IMR-90 (cell line): ENCODE data around the gene UBE2E2. TPM values are rescaled to one million over a fixed set of nuclear protein-coding genes. Genes with fewer than 3 reads are reported as not detected.

Source experiments
- ATAC-seq: fragments of 200-7000 bp; cut with Tn5 transposase; 2 replicates; pipeline ENCODE4 v1.9.1; 2020; ENCODE audit warnings: low read depth, mild to moderate bottlenecking, moderate library complexity
- BruUV-seq: library from RNA; stranded (reverse); fragments of 400-500 nt; replicated peaks from 2 replicates; lab custom pipeline; 2021; lab: Mats Ljungman, UMichigan
- CTCF ChIA-PET: fragments of 300-600 bp; formaldehyde crosslinking; extraction: SDS; loops from one replicate; lab custom pipeline; 2021; ENCODE audit warnings: antibody characterized with exemption; lab: Yijun Ruan, JAX
- POLR2A ChIA-PET: fragments of 300-600 bp; sonication (Branson Sonifier 250); formaldehyde crosslinking; loops from one replicate; lab custom pipeline; 2022; ENCODE audit warnings: antibody characterized with exemption; ENCODE audit not compliant: unreplicated experiment; lab: Charles Lee
- DNase-seq: peaks from one replicate; pipeline ENCODE4 v3.0.0; 2013
- H2AFZ ChIP-seq: replicated peaks from 2 replicates; pipeline ENCODE3; 2013; ENCODE audit warnings: low read length, mild to moderate bottlenecking; ENCODE audit not compliant: poor library complexity
- H2AK5ac ChIP-seq: 2 replicates; pipeline ENCODE4 v1.6.1; 2013; ENCODE audit warnings: low read depth, low read length, inconsistent platforms
- H2AK9ac ChIP-seq: replicated peaks from 2 replicates; pipeline ENCODE3; 2013; ENCODE audit warnings: mild to moderate bottlenecking, low read depth, low read length, moderate library complexity; ENCODE audit not compliant: poor library complexity
- H2BK120ac ChIP-seq: 2 replicates; pipeline ENCODE4 v1.6.1; 2013; ENCODE audit warnings: low read depth, low read length, inconsistent platforms
- H2BK15ac ChIP-seq: 3 replicates; pipeline ENCODE4 v1.6.1; 2013; ENCODE audit warnings: low read depth, low read length, inconsistent platforms
- H2BK20ac ChIP-seq: 2 replicates; pipeline ENCODE4 v1.6.1; 2013; ENCODE audit warnings: low read depth, mild to moderate bottlenecking, inconsistent platforms, low read length, moderate library complexity
- H2BK5ac ChIP-seq: 2 replicates; pipeline ENCODE4 v1.6.1; 2013; ENCODE audit warnings: mild to moderate bottlenecking, low read depth, low read length, inconsistent platforms; ENCODE audit not compliant: poor library complexity, severe bottlenecking
- H3K14ac ChIP-seq: replicated peaks from 2 replicates; pipeline ENCODE4 v1.6.1; 2013; ENCODE audit warnings: low read depth, low read length, inconsistent platforms
- H3K18ac ChIP-seq: 2 replicates; pipeline ENCODE4 v1.6.1; 2013; ENCODE audit warnings: low read depth, low read length, control low read depth
- H3K23ac ChIP-seq: 2 replicates; pipeline ENCODE4 v1.6.1; 2013; ENCODE audit warnings: low read depth, low read length, inconsistent platforms
- H3K27ac ChIP-seq: 2 replicates; pipeline ENCODE4 v1.5.1; 2013; ENCODE audit warnings: mild to moderate bottlenecking, control low read depth, low read length; ENCODE audit not compliant: insufficient read depth
- H3K27me3 ChIP-seq: 2 replicates; pipeline ENCODE4 v1.6.1; 2013; ENCODE audit warnings: low read length; ENCODE audit not compliant: control insufficient read depth, insufficient read depth
- H3K36me3 ChIP-seq: 2 replicates; pipeline ENCODE4 v1.6.1; 2013; ENCODE audit warnings: low read length, mixed read lengths; ENCODE audit not compliant: control insufficient read depth, insufficient read depth
- H3K4ac ChIP-seq: 2 replicates; pipeline ENCODE4 v1.6.1; 2013; ENCODE audit warnings: low read depth, low read length, inconsistent platforms
- H3K4me1 ChIP-seq: 2 replicates; pipeline ENCODE4 v1.6.1; 2013; ENCODE audit warnings: low read length, mixed read lengths; ENCODE audit not compliant: control insufficient read depth, insufficient read depth
- H3K4me2 ChIP-seq: 2 replicates; pipeline ENCODE4 v1.6.1; 2013; ENCODE audit warnings: low read depth, mild to moderate bottlenecking, control low read depth, low read length, moderate library complexity
- H3K4me3 ChIP-seq: 2 replicates; pipeline ENCODE4 v1.5.1; 2013; ENCODE audit warnings: low read depth, mild to moderate bottlenecking, control low read depth, low read length, moderate library complexity; ENCODE audit not compliant: insufficient read depth
- H3K56ac ChIP-seq: 2 replicates; pipeline ENCODE4 v1.6.1; 2013; ENCODE audit warnings: low read length, inconsistent platforms; ENCODE audit not compliant: insufficient read depth; ENCODE audit errors: extremely low read depth
- H3K79me1 ChIP-seq, 2 experiments: 2 replicates each; pipeline ENCODE4 v1.6.1; 2013; ENCODE audit warnings: low read length in 2 of 2, inconsistent platforms in 1 of 2, low read depth in 1 of 2
- H3K9ac ChIP-seq: 2 replicates; pipeline ENCODE4 v1.6.1; 2013; ENCODE audit warnings: low read depth, low read length, control low read depth
- H3K9me1 ChIP-seq: 2 replicates; pipeline ENCODE4 v1.6.1; 2013; ENCODE audit warnings: low read length, inconsistent platforms; ENCODE audit not compliant: insufficient read depth
- H3K9me3 ChIP-seq: 2 replicates; pipeline ENCODE4 v1.6.1; 2013; ENCODE audit warnings: low read length; ENCODE audit not compliant: control insufficient read depth, insufficient read depth
- H4K20me1 ChIP-seq: 2 replicates; pipeline ENCODE4 v1.6.1; 2013; ENCODE audit warnings: low read length, inconsistent platforms; ENCODE audit not compliant: insufficient read depth
- H4K5ac ChIP-seq: 2 replicates; pipeline ENCODE4 v1.6.1; 2013; ENCODE audit warnings: mild to moderate bottlenecking, low read depth, low read length, control low read depth
- H4K8ac ChIP-seq, 2 experiments: 2 replicates each; pipeline ENCODE4 v1.6.1; 2013; ENCODE audit warnings: low read depth in 2 of 2, low read length in 2 of 2, control low read depth in 1 of 2, inconsistent platforms in 1 of 2
- H4K91ac ChIP-seq: 2 replicates; pipeline ENCODE4 v1.6.1; 2013; ENCODE audit warnings: low read depth, low read length, inconsistent platforms; ENCODE audit not compliant: insufficient read depth
- CHD1 ChIP-seq: IDR thresholded peaks from 2 replicates; pipeline ENCODE4 v1.6.1; 2012; ENCODE audit warnings: low read depth, low read length, improper control_type of control experiment
- FOS ChIP-seq: fragments of 150-350 bp; IDR thresholded peaks from 2 replicates; pipeline ENCODE4 v1.6.1; 2016; ENCODE audit warnings: low read depth, low read length
- MAZ ChIP-seq: IDR thresholded peaks from 2 replicates; pipeline ENCODE4 v1.6.1; 2012; ENCODE audit warnings: low read depth, mild to moderate bottlenecking, low read length, improper control_type of control experiment, moderate library complexity, borderline replicate concordance
- WGBS, 2 experiments: methylation state at CpG; one replicate each; pipeline versions ENCODE4 v1.1.5 to v1.1.7; 2013; ENCODE audit warnings: missing lambda C conversion rate in 2 of 2; ENCODE audit not compliant: insufficient read length in 1 of 2; ENCODE audit errors: extremely low coverage in 2 of 2; 5-methylcytosine and 5-hydroxymethylcytosine counted together
- dilution Hi-C: fragments of 300-500 bp; cut with HindIII; formaldehyde crosslinking; loops from one replicate; pipeline ENCODE4 v1.14.3; 2018; ENCODE audit warnings: low sequenced_read_pairs; ENCODE audit not compliant: unreplicated experiment
- in situ Hi-C: fragments of 300-500 bp; cut with MboI; formaldehyde crosslinking; loops from 3 replicates; pipeline ENCODE4 v1.14.3; 2019; ENCODE audit warnings: low sequenced_read_pairs, inconsistent platforms, mixed read lengths
- intact Hi-C: fragments of 100-400 bp; cut with micrococcal nuclease; formaldehyde crosslinking; loops from 2 replicates; pipeline ENCODE4 v1.10.0; 2022
- polyA plus RNA-seq, 3 experiments: library from polyadenylated mRNA; depleted of rRNA; stranded (reverse); fragments of >200 nt; gene quantifications; 2 replicates each; pipeline ENCODE4 v1.2.3, GENCODE V29; 2012; ENCODE audit warnings: low replicate concordance in 1 of 3
- total RNA-seq: library from RNA; depleted of rRNA; stranded (reverse); fragments of >200 nt; gene quantifications from 2 replicates; pipeline ENCODE4 v1.2.3, GENCODE V29; 2012

Gene UBE2E2
- total and polyA plus RNA-seq, 2 of the 4 experiments (the other 2 are of a cell fraction), result 18.6 to 32.7 TPM

- TF ChIP-seq MAZ (no peak), FOS (0 out of 2 replicates have a peak, but pooled peaks have one; percentile 10), CHD1 (no peak)
- no peak overlapping the region for H2AK9ac ChIP-seq
- no peak overlapping the region for H2AK5ac ChIP-seq
- 0 out of 2 replicates have a peak, but pooled peaks cover 2% of the 10 kb centered on the region for H3K36me3 ChIP-seq
- H2AFZ ChIP-seq, result no peak overlapping the region
- no peak overlapping the region for H4K5ac ChIP-seq
- H4K8ac ChIP-seq, result no peak overlapping the region
- H3K27ac ChIP-seq, result no peak overlapping the region
- H3K18ac ChIP-seq, result no peak overlapping the region
- no peak overlapping the region for H2BK15ac ChIP-seq
- no peak overlapping the region for H3K4me3 ChIP-seq
- no peak overlapping the region for H2BK20ac ChIP-seq
- H3K4me2 ChIP-seq, result no peak overlapping the region
- no peak overlapping the region for H3K56ac ChIP-seq
- H2BK120ac ChIP-seq, result no peak overlapping the region
- DNase-seq (peak; percentile 55), ATAC-seq (no peak)
- H4K91ac ChIP-seq, result no peak overlapping the region
- H3K9me1 ChIP-seq, result no peaks in the 10 kb centered on the region; the same call in 1 of the 2 replicates
- no TSS peak for BruUV-seq
- peaks cover 7% of the 10 kb centered on the region for H3K9me3 ChIP-seq
- H4K20me1 ChIP-seq, result no peaks in the 10 kb centered on the region
- H3K14ac ChIP-seq, result no peak overlapping the region
- H3K27me3 ChIP-seq, result no peaks in the 10 kb centered on the region
- peaks cover 0 to 13% of the 10 kb centered on the region in 2 experiments; a peak in 2 of 4 replicates for H3K79me1 ChIP-seq
- H3K23ac ChIP-seq, result no peak overlapping the region
- in situ Hi-C loops, result no loop called here
- no peak overlapping the region for H3K9ac ChIP-seq
- POLR2A ChIA-PET, result interaction anchor here (0.7 kb wide), 1 partner anchor 437 kb away, joined by 3 read pairs; no protein-coding TSS in a partner anchor
- peaks cover 4% of the 10 kb centered on the region for H3K4me1 ChIP-seq
- dilution Hi-C loops, result no loop called here
- no peak overlapping the region for H3K4ac ChIP-seq
- no peak overlapping the region for H2BK5ac ChIP-seq
- intact Hi-C loops, result no loop called here
- CTCF ChIA-PET, result no interaction called here
- WGBS, 2 experiments, result 90% methylated on average over 2 of the region's 7 CpGs; no CpG with 5 or more reads in 1 of the 2 experiments
Observed at GRCh38 chr3:23489300-23490158, 286.4 kb downstream of the UBE2E2 start.
